Stimulated activated naive CD8-positive, alpha-beta T cell treated with anti-CD3 and anti-CD28 coated beads, Interleukin-15, Interleukin-2, amounts not matched to agents 100 ng/mL and 50 ng/mL, for 24 hours (primary cell): ENCODE measurements around the gene MNT.

Source experiments
- H3K27ac Mint-ChIP-seq: one replicate; pipeline ENCODE4 v1.8.0; 2021; ENCODE audit warnings: mild to moderate bottlenecking, mixed read lengths
- H3K27me3 Mint-ChIP-seq: one replicate; pipeline ENCODE4 v1.8.0; 2021; ENCODE audit warnings: mixed read lengths
- H3K36me3 Mint-ChIP-seq: one replicate; pipeline ENCODE4 v1.8.0; 2021; ENCODE audit warnings: low read depth, mixed read lengths
- H3K4me1 Mint-ChIP-seq: one replicate; pipeline ENCODE4 v1.8.0; 2021; ENCODE audit warnings: low read depth, mixed read lengths
- H3K4me3 Mint-ChIP-seq: one replicate; pipeline ENCODE4 v1.8.0; 2021; ENCODE audit warnings: mild to moderate bottlenecking, mixed read lengths
- H3K9me3 Mint-ChIP-seq: one replicate; pipeline ENCODE4 v1.8.0; 2021; ENCODE audit warnings: mixed read lengths

Gene MNT

DNA sequence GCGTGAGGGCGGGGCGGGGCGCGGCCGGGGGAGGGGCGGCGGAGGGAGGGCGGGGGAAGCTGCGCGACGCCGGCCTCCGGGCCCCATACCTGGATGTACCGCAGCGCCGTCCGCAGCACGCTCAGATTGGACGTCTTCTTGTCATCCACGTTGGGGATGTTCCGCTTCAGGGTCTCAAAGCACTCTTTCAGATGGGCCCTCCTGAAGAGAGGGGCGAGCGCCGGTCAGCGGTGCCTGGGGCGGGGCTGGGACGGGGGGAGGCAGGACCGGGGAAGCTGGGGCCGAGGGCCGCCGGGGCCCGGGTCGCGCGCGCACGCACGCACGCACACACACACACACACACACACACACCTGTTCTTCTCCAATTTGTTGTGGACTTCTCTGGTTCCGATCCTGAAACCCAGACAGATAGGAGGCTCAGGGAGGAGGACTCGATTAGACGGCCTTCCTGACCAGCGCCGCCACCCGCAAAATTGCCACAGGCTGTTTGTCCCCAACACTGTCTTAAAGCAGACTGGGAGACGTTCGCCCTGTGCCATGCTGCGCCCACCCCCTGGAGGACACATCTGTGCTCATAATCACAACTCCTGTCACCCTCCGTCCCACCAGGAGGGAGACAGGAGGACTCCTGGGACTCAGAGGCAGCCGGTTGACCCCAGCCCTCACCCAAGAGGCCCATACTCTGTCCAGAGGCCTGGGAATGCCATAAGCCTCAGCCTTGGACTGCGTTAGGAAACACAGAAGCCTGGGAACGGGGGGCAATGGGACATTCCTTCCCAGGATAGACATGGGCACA, 6.7 kb downstream of the MNT start:
- Mint-ChIP-seq H3K27ac (peak overlapping the region; percentile 93), H3K9me3 (no peaks in the 10 kb centered on the region), H3K27me3 (no peaks in the 10 kb centered on the region), H3K4me3 (peak overlapping the region; percentile 84), H3K36me3 (peaks cover 6% of the 10 kb centered on the region), H3K4me1 (peaks cover 77% of the 10 kb centered on the region)

DNA sequence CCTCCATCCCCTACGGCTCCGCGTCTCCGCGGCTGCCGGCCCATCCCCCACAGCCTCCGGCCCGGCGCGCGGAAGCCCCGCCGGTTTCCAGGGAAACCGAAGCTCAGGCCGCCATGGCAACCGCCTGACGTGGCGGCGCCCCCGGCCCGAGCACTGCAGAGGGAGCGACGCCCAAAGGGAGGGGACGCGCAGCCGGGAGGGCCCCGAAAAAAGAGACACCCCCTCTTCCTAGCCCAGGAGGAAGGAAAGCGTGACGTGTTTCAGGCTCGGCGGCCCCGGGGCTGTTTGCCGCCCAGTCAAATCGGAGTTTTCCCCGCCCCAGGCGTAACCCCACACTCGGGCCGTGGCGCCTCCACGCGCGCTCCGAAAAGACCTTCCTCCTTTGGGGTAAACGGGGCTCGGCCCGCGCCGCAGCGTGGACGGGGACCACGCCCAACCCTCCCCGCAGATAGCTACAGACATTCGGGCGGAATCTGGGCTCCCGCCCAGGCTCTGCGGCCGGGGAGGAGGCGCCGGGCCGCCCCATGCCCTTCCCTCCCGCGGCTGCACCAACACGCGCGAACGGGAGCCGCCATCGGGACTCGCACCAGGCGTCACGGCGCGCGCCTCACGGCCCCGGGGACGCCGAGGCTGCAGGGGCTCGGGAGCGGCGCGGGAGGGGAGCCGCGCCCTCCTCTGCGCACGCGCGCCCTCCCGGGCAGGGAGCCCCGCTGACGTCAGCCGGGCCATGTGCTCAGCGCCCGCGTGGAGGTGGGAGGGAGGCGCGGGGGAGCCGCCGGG, 7.5 kb downstream of the MNT start:
- Mint-ChIP-seq H3K4me1 (peaks cover 73% of the 10 kb centered on the region), H3K27ac (peak overlapping the region; percentile 96), H3K4me3 (peak overlapping the region; percentile 83), H3K9me3 (no peaks in the 10 kb centered on the region), H3K36me3 (peaks cover 7% of the 10 kb centered on the region), H3K27me3 (no peaks in the 10 kb centered on the region)

DNA sequence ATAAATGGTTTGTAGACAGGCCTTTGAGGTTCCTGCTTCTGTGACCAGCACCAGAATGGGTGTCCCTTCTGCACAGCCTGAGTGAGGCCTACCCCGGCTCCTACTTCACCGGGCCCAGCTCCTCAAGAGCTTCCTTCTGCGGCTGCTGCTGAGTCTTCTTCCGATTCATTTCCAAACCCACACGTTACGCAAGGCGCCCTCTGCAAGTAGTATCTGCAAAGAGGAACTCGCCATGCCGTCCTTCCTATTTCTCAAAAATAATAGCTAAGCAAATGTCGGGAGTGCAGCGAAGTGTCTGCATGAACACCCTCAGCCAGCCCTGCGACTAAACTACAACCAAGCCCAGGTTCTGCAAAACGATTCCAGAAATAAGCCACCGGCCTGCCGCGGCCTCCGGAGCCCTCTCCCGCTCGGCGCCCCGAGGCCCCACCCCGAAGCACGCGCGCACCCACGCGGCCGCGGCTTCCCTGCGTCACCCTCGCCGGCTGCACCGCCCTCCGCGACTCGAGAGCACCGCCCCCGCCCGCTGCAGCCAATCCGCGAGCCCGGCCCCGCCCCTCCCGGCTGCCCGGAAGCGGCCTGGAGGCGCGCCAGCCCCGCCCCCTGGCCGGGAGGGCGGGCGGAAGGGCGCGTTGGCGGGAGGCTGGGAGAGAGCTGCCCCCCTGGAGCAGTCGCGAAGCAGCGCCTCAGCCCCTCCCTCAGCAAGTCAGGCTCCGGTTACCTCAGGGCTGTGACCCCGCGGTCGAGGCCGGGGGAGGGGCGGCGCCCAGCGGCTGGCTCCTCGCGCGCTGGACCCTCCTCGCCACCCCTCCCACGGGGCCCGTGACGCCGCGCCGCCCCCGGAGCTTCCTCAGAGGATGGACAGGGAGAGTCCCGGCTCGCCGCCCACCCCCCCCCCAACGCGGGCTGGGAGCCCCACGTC, 8.3 kb downstream of the MNT start:
- Mint-ChIP-seq H3K4me1 (peaks cover 65% of the 10 kb centered on the region), H3K27ac (peak overlapping the region; percentile 99), H3K9me3 (no peaks in the 10 kb centered on the region), H3K4me3 (peak overlapping the region; percentile 99), H3K36me3 (peaks cover 12% of the 10 kb centered on the region), H3K27me3 (no peaks in the 10 kb centered on the region)

DNA sequence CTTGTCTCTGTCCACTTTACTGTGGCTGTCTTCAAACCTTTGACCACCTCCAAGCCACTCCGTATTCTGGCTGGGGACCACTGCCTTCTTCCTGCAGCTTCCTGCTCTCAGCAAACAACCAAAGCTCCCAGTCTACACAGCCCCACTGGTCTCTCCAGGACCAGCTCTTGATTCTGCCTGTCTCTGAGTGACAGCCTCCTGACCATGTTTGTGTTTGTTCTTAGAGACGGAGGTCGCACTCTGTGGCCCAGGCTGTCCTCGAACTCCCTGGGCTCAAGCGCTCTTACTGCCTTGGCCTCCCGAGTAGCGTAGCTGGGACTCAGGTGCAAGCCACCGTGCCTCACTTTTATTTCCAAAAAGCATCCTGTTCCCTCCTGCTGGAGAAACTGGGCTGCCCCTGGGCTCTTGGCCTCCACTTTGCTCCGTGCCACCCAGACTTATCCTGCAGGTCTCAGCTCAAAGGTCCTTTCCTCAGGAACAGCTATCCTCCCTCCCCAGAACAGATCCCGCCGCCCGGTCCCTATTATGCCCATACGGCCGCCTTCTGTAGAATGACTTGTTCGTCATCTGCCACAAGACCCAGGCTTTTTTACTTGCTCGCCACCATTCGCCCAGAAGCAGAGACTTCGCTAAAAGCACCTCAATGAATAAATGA, 9.1 kb downstream of the MNT start:
- Mint-ChIP-seq H3K27ac (peak overlapping the region; percentile 99), H3K27me3 (no peaks in the 10 kb centered on the region), H3K4me3 (peak overlapping the region; percentile 99), H3K36me3 (peaks cover 12% of the 10 kb centered on the region), H3K9me3 (no peaks in the 10 kb centered on the region), H3K4me1 (peaks cover 57% of the 10 kb centered on the region)

DNA sequence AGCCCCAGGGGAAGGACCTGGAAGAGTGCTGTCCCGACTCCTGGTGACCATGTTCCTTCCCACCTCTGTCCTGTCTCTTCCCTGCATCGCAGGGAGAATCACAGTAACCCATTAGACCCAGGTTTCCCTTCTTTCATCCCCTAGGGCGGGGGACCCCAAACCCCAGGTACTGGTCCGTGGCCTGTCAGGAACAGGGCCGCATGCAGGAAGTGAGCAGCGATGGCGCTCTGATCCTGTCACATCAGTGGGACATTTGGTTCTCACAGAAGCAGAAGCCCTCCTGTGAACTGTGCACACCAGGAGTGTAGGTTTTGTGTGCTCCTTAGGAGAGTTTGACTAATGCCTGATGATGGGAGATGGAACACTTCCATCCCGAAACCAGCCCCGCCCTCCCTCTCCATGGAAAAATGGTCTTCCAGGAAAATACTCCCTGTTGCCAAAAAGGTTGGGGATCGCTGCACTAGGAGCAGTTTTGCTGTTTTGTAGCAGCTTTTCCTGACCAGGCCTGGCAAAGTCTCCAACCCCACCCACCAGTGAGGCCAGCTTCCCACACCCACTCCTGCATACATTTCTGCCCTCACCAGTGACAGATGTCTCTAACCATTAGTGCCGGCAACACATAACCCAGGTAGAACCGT, 10.5 kb downstream of the MNT start:
- peaks cover 43% of the 10 kb centered on the region for H3K4me1 Mint-ChIP-seq
- peak overlapping the region; percentile 4 for H3K4me3 Mint-ChIP-seq
- H3K27ac Mint-ChIP-seq, result peak overlapping the region; percentile 21
- H3K36me3 Mint-ChIP-seq, result peaks cover 12% of the 10 kb centered on the region
- no peaks in the 10 kb centered on the region for H3K9me3 Mint-ChIP-seq
- H3K27me3 Mint-ChIP-seq, result no peaks in the 10 kb centered on the region

DNA sequence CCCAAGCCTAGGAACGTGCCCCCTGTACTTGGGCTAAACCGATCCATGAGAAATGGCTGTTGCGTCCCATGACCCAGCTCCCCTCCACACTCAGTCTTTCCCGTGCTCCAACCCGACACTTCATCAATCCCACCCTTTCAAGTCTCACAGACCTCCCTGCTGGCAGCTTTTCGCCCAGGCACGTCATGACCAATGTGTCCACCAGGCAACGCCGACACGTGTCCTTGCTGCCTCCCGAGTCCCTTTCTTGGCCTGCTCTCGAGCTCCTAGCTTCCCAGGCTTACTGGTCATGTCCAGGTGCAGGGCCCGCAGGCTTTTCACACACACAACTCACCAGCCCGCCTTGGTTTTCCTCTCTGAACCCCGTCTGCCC, 12.2 kb downstream of the MNT start:
- Mint-ChIP-seq H3K4me3 (no peak overlapping the region), H3K9me3 (no peaks in the 10 kb centered on the region), H3K36me3 (peaks cover 12% of the 10 kb centered on the region), H3K27me3 (no peaks in the 10 kb centered on the region), H3K4me1 (peaks cover 34% of the 10 kb centered on the region), H3K27ac (no peak overlapping the region)

DNA sequence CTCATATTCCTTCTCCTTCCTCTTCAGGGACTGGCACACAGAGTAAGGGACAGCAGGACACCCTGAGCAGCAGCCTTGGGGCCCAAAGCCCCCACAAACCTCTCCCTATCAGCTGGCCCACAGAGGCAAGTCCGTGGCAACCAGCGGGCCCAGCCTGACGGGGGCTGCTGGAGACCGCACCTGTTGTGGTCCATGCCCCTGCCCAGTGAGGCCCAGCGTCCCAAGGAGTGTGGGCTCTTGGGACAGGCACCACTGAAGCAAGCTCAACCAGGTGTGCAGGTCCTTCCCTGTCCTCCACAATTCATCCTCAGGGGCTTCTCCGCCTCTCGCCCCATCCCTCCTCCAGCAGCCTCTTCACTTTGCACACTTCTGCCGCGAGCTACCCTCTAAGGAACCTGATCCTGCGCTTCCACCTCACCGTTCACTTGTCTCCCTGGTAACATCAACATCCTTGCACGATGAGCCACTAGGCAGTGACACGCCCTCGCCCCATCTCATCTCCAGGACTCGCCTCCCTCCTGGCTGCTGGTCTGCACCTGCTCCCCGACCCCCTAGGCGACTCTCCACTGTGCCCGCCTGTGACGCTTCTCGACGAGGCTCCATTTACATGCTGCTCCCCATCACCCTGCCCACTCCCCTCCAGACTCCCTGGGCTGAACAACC, 12.7 kb downstream of the MNT start:
- Mint-ChIP-seq H3K27ac (no peak overlapping the region), H3K4me3 (no peak overlapping the region), H3K9me3 (no peaks in the 10 kb centered on the region), H3K4me1 (peaks cover 37% of the 10 kb centered on the region), H3K27me3 (no peaks in the 10 kb centered on the region), H3K36me3 (peaks cover 12% of the 10 kb centered on the region)

DNA sequence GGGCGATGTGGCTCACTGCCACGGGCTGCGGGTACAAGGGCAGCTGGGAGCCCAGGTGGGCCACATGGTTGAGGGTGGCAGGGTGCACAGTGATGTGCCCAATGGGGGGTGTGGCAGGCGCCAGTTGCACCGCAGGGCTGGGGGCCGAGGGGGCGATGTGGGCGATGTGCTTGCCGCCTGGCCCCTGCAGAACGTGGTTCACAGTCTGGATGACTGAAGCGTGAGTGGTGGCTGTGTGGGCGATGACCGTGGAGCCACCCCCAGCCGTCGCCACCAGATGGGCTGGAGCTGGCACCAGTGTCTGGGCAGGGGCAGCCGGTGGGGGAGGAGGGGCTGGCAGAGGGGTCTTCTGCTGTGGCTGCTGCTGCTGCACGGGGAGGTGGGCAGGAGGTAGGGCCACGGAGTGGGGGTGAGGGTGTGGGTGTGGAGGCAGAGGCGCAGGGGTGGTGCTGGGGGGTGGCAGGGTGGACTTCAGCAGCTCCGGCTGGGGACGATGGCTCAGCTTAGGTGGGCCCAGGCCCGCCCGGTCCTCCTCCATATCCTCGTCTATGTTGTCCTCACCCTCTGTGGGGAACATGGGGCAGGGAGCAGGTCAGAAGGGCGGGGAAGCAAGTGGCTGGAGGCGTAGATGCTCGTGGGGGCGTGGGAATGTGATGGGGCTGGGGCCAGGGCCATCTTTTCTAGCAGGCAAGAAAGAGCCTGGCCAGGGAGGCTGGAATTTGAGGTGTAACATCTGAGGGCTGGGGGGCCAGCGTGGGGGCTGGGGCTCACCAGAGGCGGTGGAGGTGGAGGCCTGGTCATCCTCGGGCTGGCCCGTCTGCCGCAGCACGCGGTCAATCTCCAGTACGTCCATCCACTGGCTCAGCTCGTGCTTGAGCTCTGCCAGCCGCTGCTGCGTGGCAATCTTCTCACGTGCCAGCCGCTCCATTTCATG, 13.5 kb downstream of the MNT start:
- Mint-ChIP-seq H3K27me3 (no peaks in the 10 kb centered on the region), H3K9me3 (no peaks in the 10 kb centered on the region), H3K27ac (no peak overlapping the region), H3K4me1 (peaks cover 36% of the 10 kb centered on the region), H3K4me3 (no peak overlapping the region), H3K36me3 (peaks cover 11% of the 10 kb centered on the region)

DNA sequence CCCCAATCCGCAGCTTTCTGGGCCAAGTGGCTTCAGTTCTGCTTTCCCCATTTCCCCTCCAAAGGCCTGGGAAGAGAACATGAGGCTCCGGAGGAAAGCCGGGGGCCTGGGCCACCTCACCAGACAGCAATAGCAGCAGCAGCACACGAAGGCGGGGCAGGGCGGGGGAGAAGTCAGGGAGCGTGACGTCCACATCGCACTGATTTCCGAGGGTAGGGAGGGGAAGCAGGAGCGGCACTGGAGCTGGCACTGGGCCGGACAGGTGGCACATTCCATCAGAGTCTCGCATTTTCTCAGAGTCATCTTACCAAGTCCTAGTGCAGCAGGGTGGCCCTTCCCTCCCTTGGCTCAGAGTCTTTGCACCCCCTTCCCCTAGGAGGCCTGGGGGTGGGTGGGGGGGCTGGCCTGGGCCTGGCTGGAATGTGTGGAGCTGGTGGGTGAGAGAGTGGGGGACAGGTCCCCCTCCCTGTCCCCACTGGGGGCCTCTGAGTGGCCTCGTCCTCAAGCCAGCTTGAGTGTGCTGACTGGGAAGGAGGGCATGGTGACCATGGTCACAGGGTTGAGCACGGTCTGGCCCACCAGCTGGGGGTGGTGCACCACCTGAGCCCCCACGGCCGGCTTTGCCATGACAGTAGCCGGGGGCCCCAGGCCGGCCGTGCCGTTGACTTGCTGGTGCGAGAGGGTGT, 14.3 kb downstream of the MNT start:
- H3K9me3 Mint-ChIP-seq, result no peaks in the 10 kb centered on the region
- peaks cover 7% of the 10 kb centered on the region for H3K36me3 Mint-ChIP-seq
- H3K27me3 Mint-ChIP-seq, result no peaks in the 10 kb centered on the region
- H3K4me1 Mint-ChIP-seq, result peaks cover 28% of the 10 kb centered on the region
- no peak overlapping the region for H3K4me3 Mint-ChIP-seq
- no peak overlapping the region for H3K27ac Mint-ChIP-seq

DNA sequence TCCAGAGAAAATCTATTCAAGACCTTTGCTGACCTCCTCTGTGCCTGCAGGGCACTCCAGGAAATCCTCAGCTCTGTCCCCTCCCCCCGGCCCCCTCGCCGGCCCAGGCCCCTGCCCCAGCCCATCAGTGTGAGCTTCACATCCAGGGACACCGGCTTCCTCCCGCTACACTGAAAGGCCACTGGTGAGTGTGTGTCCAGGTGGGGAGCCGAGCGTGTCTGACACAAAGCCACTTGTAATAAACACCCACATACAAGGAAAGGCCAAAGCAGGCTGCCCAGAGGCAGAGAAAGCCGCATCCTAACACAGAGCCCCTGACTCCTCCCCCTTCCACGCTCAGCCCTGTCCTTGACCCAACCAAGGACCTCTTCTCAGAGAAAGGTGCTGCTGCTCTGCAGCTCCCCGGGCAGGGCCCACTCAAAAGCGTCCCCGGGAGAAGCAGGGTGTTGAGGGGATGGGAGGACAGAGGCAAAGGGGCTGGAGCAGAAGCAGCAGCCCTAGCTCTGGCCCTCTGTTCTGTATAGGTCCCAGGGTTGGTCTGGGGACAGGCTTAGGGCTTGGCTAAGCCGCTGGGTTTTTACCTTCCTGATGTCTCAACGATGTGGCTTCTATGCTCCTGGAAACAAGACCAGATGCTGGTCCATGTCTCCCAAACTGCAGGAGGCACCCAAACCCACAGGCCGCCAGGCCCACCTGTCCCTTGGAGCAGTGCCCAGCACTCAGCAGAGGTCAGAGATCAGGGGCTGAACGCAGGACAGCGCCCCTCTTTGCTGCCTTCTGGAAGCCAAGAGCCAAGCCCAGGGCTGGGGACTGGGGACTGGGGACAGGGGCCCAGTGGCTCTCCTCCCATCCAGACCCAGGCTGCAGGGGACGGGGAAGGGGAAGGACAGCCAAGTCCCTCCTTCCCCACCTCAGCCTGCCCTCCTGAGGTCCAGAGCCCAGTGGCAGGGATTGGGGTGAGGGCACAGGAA, 15.3 kb downstream of the MNT start:
- no peak overlapping the region for H3K27ac Mint-ChIP-seq
- H3K9me3 Mint-ChIP-seq, result no peaks in the 10 kb centered on the region
- peaks cover 7% of the 10 kb centered on the region for H3K36me3 Mint-ChIP-seq
- no peak overlapping the region for H3K4me3 Mint-ChIP-seq
- no peaks in the 10 kb centered on the region for H3K27me3 Mint-ChIP-seq
- peaks cover 17% of the 10 kb centered on the region for H3K4me1 Mint-ChIP-seq

DNA sequence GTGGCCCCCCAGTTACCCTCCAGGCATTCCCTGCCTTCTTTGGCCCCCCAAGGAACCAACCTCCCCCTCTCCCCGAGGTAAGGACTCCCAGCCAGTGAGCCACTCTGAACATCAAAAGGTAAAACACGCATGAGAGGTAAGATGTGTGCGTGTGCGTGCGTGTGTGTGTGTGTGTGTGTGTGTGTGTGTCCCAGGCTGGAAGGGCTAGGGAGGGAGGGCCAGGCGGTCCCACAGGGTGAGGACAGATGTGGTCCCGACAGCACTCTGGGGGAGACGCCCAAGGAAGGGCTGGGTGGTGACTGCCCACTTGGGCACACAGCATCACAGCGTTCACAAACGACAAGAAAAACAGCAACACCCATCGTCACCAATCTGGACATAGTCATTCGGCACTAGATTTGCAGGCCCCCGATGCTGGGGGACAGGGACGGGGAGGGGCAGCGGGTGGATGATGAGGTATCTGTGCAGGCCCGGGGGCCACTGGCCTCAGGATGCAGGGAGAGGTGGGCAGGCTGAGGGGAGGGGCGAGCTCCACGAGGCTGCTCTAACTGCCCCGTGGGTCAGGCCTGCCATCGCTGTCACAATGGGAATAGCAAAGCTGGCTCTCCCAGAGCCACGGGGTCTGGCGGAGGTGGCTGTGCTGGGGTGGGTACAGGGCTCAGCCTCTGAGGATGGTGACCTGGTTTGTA, 16.3 kb downstream of the MNT start:
- no peaks in the 10 kb centered on the region for H3K9me3 Mint-ChIP-seq
- H3K4me1 Mint-ChIP-seq, result peaks cover 8% of the 10 kb centered on the region
- H3K27ac Mint-ChIP-seq, result no peak overlapping the region
- no peaks in the 10 kb centered on the region for H3K27me3 Mint-ChIP-seq
- no peak overlapping the region for H3K4me3 Mint-ChIP-seq
- H3K36me3 Mint-ChIP-seq, result peaks cover 7% of the 10 kb centered on the region
